Activated CD4-positive, alpha-beta T cell treated with anti-CD3 and anti-CD28 coated beads, Interleukin-2, amount 50 U/mL, for 16 hours (primary cell): ENCODE measurements around the gene EHD2.
"Not testable (repeated sequence)": the region's sequence is repeated elsewhere in the genome, so short reads cannot be mapped to it uniquely, and the experiment has no call there.

ENCODE experiments used
- DNase-seq: peaks from one replicate; pipeline ENCODE4 v3.0.0-alpha.2; 2020

The EHD2 gene

GRCh38 chr19:47754206-47755064 is 41.2 kb downstream of the EHD2 start:
- no peak for DNase-seq

DNA sequence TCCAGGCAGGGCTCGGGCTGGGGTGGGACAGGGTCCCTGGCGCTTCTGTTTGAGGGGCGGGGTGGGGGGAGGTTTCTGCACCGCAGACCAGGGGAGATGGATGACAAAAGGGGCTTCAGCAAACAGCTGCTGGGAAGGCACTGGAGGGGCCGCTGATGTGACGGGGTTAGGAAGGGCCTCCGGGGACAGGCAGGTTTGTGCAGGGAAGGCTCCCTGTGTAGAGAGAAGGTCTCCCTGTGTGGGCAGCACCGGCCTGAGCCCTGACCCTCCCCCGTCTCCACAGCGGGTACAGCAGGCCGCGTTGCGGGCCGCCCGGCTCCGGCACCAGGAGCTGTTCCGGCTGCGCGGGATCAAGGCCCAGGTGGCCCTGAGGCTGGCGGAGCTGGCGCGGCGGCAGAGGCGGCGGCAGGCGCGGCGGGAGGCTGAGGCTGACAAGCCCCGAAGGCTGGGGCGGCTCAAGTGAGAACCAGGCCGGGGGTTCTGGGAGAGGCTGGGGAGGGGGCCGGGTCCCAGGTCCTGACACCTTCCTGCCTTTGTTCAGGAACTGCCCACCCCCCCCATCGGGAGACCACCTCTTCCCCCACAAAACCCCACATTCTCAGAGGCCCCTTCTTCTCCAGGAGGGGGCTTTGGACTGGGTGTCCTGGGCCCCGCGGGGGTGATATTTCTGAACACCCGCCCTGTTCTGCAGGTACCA is 42.0 kb downstream of the EHD2 start:
- DNase-seq, result no peak

DNA sequence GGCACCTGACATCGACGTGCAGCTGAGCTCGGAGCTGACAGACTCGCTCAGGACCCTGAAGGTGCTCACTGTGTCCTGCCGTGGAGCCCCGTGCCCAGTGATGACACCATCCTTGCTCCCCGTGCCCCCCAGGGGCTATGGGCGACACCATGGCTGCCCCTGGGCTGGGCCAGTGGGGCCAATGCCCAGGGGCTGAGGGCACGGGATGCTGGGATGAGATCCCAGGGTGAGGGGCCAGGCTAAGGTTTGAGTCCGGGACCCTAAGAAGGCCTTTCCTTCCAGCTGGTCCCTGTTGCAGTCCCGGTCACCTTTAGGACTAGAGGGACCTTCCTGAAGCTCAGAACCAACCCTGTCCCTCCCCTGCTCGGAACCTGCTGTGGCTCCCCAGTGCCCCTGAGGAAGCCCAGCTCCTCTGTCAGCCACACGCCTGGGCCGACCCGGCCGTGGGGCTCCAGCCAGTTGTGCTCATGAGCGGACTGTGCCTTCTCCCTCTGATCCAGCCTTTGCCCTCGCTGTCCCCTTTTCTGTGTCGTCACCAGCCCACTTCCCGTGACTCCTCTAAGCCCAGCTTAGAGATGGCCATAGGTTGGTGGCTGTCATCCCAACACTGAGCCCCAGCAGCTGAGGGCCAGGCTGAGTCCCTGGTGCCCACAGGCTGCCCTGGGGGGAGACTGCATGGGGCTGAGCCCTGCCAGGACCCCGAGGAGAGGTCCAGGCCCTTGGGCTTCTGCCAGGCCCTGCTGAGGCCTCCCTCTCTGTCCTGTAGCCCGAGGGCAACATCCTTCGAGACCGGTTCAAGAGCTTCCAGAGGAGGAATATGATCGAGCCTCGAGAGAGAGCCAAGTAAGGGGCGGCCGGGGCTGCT is 42.8 kb downstream of the EHD2 start:
- DNase-seq, result no peak

- no peak for DNase-seq
Measured at GRCh38 chr19:47756627-47756929, 43.4 kb downstream of the EHD2 start.

DNA sequence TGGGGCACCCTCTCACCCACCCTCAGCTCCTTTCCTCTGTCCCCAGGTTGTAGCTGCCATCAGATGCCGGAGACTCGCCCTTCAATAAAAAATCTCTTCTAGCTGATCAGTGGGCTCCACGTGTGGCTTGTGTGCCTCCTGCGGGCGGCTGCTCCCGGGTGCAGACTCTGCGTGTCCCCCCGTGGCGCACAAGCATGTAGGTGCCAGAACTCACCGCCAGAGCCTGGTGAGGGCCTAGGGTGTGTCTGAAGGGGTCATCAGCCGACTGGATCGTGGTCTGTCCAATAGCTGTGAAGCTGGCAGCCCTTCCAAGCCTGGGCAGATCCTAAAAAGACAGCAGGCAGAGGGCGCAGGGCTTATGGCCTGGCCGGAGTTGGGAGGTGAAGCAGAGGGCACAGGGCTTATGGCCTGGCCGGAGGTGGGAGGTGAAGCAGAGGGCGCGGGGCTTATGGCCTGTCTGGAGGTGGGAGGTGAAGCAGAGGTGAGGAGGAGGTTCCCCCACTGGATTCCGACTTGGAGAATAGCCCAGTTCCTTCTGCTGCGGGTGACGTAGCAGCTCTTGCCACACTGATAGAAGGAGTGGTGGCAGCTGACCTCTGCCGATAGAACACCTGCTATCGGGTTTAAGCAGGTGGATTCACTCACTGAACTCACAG is 43.9 kb downstream of the EHD2 start:
- no peak for DNase-seq

DNA sequence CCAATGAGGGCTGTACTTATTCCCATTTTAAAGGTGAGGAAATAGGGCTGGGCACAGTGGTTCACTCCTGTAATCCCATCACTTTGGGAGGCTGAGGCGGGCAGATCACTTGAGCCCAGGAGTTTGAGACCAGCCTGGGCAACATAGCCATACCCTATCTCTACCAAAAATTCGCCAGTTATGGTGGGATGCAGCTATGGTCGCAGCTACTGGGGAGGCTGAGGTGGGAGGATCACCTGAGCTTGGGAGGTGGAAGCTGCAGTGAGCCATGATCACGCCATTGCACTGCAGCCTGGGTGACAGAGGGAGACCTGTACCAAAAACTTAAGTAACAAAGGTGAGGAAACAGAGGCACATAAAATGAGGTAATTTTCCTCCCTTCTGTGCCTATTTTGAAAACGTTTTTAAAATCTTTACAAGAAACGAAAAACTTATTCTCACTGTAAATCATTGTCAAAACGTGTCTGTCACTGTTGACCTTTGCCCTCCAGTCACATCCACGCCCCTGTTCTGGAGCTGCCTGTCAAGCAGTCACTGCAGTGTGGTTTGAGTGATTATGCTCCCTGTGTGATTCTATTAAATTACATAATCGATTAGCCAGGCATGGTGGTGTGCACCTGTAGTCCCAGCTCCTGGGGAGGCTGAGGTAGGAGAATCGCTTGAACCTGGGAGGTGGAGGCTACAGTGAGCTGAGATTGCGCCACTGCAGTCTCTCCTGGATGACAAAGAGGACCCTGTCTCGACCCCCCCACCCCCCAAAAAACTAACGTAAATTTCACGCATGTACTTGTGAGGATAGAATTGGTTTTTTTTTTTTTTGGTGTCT is 44.6 kb downstream of the EHD2 start:
- DNase-seq, result no peak

DNA sequence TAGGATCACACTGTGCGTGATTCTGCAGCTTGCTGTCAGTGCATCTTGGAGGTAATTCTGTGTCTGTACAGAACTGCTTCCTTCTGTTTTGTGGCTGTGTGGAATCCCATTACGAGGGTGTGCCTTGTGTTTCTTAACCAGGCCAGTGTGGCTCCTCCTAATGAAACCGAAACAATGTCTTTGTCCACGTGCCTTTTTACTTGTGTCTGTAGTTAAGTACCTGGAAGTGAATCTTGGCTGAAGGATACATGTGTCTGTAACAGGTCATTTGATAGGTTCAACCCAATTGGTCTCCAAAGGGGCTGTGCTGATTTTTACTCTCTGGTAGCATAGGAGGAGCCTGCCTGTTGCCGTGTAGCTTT is 45.2 kb downstream of the EHD2 start:
- DNase-seq, result no peak

- no peak for DNase-seq
Measured at GRCh38 chr19:47760632-47760999, 47.4 kb downstream of the EHD2 start.

- DNase-seq, result no peak
Measured at GRCh38 chr19:47761566-47761965, 48.3 kb downstream of the EHD2 start.

GRCh38 chr19:47762151-47762550 is 48.9 kb downstream of the EHD2 start:
- DNase-seq, result no peak

GRCh38 chr19:47762615-47763308 is 49.5 kb downstream of the EHD2 start:
- no peak for DNase-seq

GRCh38 chr19:47764705-47765104 is 51.5 kb downstream of the EHD2 start:
- not testable (repeated sequence) for DNase-seq

DNA sequence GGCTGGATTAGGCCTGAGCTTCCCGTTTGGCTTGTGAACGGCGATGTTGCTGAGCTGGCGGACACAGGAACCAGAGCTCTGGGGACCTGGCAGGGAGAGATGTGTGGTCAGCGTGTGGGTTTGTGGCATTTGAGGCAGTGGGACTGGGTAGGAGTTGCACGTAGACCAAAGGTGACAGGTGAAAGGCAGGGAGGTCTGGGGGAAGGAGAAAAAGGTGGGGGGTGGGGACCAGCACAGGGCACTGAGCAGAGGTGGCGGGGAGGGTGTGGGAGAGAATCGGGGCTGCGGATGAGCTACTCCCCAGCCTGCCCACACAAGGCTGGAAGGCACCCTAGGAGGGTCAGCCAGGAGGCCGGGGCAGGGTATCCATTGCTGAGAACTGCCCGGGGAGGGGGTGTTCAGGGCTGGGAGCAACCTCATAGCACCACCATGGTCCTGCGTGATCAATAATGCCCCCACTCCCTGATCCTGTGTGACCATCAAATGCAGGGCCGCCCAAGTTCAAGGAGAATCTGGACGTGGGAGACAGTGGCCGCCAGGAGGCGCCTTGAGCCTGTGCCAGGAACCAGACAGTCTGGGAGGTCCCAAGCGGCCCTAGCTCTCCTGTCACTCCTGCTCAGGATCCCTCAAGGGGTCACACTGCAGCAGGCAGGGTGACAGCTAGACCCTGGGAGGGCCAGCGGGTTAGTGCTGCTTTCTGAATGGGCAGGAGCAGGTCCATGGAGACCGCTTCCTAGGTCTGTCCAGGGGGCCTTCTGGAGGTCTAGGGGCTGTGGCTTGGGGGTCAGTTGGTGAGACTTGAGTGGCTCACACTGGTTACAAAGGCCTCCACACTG is 52.5 kb downstream of the EHD2 start:
- DNase-seq, result peak; percentile 39

- no peak for DNase-seq
Measured at GRCh38 chr19:47766359-47766620, 53.1 kb downstream of the EHD2 start.

DNA sequence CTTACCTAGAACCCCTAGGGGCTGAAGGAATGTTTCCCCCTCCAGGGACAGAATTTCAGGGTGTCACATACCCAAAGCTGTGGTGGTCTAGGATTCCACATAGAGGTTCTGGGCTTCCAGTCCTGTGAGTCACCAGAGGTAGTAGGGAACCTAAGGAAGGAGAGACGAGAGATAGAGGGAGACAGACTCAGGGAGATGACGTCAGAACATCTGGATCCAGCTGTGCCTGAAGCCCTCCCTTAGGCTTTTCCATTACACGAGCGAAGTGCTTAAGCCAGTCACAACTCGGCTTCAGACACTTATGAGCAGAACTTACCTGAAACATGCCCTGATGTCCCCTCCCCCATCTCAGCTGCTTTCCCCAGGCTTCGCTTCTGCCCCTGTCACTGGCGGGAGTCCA is 53.4 kb downstream of the EHD2 start:
- DNase-seq, result no peak

GRCh38 chr19:47767349-47767748 is 54.1 kb downstream of the EHD2 start:
- no peak for DNase-seq

GRCh38 chr19:47768604-47769003 is 55.4 kb downstream of the EHD2 start:
- no peak for DNase-seq

- DNase-seq, result no peak
Measured at GRCh38 chr19:47769534-47769933, 56.3 kb downstream of the EHD2 start.

DNA sequence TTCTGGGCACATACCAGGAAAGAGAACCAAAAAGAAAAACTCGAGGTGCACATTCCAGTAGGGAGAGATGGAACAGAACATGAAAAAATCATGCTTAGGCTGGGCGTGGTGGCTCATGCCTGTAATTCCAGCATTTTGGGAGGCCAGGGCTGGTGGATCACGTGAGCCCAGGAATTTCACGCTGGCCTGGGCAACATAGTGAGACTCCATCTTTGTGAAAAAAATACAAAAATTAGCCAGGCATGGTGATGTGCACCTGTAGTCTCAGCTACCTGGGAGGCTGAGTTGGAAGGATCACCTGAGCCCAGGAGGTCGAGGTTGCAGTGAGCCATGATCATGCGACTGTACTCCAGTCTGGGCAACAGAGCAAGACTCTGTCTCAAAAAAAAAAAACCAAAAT is 58.1 kb downstream of the EHD2 start:
- DNase-seq, result not testable (repeated sequence)

DNA sequence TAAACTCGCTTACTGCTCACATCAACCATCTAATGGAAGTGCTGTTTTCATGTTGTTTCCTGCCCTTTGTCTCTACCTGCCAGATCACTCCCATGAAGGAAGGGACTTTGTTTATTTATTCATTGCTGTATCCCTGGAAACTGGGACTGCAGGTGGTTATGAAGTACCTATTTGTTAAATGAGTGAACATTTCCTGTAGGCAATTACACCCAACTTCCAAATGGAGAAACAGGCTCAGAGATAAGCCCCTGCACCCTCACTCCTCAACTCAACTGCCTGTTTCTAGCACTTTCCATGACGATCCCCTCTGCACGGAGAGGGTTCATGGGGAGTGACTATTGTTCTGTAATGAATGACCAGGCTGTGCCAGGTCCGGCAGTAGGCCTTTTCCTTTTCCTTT is 63.3 kb downstream of the EHD2 start:
- no peak for DNase-seq
